GM03348 (cell line): ENCODE measurements around the gene C3.
"Not testable (repeated sequence)": the region's sequence is repeated elsewhere in the genome, so short reads cannot be mapped to it uniquely, and the experiment has no call there.

Experiments used
- DNase-seq: peaks from one replicate; pipeline ENCODE4 v3.0.0; 2012; ENCODE audit warnings: low spot score

C3 gene

DNA sequence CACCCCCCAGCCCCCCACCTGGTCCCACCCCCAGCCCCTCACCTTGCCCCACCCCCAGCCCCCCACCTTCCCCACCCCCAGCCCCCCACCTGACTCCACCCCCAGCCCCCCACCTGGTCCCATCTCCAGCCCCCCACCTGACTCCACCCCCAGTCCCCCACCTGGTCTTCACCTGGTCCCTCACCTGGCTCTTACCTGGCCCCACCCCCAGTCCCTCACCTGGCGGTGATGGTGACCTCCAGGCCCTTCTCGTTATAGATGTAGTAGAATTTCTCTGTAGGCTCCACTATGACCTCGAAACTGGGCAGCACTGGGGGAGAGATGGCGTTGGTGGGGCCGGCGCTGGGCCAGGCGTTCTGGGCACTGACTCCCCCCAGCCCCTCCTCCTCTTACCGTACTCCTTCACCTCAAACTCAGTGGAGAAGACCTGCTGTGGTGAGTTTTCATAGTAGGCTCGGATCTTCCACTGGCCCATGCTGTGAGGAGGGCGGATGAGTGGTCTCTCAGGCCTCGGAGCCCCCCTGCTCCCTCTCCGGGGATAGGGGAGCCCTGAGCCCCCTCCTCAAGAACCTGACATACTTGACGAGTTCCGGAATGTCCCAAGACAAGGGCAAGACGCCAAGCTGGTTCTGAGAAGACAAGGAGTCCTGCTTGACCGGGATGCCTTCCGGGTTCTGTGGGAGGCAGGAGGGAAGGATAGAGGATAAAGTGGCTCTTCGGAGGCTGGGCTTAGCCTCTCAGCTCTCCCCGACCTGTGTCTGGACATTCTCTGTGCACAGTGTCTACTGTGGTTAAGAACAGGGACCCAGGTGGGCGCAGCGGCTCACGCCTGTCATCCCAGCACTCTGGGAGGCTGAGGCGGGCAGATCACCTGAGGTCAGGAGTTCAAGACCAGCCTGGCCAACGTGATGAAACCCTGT, 6.4 kb downstream of the C3 start:
- DNase-seq: no peak

DNA sequence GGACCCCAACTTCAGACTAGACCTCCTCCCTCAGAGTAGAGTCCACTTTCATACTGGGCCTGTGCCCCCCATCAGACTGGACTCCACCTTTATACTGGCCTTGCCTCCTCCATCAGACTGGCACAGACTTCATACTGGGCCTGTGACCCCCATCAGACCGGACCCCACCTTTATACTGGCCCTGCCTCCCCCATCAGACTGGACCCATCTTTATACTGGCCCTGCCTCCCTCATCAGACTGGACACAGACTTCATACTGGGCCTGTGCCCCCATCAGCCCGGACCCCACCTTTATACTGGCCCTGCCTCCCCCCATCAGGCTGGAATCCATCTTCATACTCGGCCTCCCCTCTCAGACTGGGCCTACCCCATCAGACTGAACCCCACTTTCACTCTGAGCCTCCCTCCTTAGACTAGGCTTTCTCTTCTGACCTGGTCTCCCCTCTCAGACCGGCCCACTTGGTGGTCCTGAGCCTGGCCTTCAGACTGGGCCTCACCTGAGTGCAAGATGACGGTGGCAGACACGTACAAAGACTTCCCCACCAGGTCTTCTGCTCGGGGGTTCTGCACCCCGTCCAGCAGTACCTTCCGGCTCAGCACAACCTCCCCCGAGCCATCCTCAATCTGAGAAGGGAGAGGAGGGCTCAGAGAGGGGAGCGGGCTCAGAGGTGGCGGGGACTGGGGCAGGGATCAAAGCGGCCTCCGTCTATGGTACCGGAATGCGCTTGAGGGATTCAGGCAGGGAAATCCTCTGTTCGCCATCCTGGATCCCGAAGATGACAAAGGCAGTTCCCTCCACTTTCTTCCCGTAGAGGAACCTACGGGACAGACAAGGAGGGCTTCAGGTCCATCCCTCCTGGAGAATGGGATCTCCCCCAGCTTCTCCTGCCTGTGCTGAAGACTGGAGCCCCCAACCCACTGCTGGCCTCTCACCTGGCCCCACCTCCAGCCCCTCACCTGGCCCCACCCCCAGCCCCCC, 7.5 kb downstream of the C3 start:
- no peak for DNase-seq

DNA sequence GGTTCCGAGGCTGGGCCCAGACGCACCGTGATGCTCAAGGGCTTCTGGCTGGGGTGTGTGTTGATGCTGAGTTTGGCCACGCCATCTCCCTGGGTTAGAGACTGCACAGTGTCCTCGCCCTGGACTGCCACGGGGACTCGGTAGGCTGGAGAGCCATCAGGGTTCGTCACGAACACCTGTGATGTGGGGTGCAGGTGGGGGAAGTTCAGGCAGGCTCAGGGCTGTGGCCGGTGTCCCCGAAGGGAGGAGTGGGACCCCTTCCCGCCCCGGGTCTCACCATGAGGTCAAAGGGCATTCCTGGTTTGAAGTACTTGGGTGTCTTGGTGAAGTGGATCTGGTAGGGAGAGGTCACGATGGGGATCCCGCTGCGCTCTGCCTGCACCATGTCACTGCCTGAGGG, 8.2 kb downstream of the C3 start:
- DNase-seq: no peak

DNA sequence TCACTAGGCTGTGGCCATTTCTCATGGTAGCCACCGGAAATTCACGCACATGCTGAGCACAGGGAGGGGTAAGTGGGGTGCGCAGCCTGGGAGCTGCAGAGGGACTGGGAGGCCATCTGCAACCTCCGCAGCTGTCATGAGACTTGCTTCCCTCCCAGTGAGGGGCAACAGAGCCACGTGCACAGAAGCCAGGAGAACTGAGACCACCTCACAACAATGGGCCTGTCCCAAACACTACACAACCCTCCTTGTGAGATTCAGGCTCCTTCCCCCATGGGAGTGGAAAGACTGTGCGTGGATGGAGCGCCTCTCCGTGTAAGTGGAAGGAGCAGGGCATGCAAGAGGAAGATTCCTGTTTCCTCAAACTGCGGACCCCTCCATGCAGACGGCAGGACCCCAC, 8.8 kb downstream of the C3 start:
- no peak for DNase-seq

DNA sequence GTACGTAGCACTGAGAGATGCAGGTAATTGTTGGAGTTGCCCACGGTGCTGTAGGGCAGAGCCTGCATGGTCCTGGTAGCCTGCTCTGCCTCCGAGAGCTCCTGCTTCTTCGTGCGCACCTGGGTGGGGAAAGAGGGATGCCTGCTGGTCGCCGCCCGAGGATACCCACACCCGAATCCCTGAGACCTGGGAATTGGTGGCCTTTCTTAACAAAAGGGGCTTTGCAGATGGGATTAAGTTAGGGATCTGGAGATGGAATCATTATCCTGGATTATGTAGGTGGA, 9.4 kb downstream of the C3 start:
- DNase-seq: no peak

DNA sequence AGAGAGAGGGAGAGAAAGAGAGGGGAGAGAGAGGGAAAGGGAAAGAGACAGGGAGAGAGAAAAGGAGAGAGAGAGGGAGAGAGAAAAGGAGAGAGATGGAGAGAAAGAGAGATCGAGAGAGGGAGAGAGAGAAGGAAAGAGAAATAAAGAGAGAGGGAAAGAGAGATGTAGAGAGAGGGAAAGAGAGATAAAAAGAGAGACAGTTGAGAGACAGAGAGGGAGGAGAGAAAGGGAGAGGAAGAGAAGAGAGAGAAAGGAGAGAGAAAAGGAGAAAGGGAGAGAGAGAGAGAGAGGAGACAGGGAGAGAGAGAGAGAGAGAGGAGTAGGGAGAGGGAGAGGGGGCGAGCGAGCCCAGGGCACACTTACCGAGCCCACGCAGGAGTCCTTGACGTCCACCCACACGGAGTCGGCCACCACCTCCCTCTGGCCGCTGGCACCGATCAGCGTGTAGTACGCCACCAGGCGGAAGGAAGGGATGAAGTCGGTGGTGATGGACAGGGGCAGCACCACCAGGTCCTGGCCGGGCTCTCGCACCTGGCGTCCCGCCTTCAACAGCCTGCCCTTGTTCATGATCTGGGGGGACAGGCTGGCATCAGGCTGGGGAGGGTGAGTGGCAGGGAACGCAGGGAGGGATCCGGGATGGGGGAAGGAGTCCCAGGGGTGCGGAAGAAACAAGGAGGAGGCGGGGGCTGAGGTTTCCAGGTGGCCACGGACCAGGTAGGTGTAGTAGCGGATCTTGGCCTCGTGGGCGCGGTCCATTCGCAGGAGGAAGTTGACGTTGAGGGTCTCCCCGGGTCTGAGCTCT, 10.0 kb downstream of the C3 start:
- no peak for DNase-seq

DNA sequence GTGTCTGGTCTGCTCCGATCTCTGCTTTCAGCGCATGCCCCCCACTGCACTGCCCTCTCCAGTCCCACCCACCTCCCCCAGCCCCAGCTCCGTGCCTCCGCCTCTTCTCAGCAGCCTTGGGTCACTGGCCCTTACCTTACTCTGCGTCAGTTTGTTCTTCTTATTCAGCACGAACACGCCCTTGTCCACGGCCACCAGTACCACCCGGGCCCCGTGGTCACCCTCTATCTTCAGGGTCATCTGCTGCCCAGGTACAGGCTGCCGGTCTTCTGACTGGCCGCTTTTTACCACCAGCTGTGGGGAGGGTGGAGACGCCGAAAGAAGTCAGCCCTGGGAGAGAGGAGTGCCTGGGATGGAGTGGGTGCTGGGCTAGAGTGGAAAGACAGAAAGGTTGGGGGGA, 10.9 kb downstream of the C3 start:
- no peak for DNase-seq

DNA sequence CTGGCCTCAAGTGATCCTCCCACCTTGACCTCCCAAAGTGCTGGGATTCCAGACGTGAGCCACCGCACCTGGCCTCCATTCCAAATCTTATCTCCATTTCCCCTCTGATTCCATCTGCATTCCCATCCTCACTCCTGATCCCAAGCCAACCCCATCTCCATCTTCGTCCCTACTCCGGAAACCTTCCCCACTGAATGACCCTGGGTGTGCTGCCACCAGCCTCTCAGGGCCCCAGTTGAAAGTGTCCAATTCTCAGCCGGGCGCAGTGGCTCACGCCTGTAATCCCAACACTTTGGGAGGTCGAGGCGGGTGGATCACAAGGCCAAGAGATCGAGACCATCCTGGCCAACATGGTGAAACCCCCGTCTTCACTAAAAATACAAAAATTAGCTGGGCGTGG, 11.5 kb downstream of the C3 start:
- not testable (repeated sequence) for DNase-seq

DNA sequence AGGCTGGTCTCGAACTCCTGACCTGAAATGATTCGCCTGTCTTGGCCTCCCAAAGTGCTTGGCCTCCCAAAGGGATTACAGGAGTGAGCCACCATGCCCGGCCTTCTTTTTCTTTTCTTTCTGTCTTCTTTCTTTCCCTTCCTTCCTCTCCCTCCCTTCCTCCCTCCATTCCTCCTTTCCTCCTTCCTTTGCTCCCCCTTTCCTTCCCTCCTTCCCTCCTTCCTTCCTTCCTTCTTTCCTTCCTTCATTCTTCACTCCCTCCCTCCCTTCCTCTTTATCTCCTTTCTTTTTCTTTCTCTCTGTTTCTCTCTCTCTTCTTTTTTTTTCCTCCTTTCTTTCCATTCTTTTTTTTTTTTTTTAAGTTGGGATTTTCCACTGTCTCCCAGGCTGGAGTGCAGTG, 12.1 kb downstream of the C3 start:
- DNase-seq: no peak

DNA sequence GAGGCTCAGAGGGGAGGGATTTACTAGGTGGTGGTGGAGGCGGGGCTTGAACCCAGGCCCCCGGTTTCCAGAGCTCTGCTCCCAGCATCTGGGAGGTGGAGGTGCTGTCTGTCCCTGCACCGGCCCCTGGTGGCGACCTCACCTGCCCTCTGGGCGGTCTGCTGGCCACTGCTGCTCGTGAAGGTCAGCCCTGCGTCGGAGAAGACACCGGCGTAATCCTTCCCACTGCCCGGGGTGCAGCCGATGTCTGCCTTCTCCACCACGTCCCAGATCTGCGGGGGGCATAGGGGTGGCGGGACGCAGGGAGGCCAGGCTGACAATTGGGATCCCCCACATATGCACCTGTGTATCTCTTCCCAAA, 12.8 kb downstream of the C3 start:
- no peak for DNase-seq

DNA sequence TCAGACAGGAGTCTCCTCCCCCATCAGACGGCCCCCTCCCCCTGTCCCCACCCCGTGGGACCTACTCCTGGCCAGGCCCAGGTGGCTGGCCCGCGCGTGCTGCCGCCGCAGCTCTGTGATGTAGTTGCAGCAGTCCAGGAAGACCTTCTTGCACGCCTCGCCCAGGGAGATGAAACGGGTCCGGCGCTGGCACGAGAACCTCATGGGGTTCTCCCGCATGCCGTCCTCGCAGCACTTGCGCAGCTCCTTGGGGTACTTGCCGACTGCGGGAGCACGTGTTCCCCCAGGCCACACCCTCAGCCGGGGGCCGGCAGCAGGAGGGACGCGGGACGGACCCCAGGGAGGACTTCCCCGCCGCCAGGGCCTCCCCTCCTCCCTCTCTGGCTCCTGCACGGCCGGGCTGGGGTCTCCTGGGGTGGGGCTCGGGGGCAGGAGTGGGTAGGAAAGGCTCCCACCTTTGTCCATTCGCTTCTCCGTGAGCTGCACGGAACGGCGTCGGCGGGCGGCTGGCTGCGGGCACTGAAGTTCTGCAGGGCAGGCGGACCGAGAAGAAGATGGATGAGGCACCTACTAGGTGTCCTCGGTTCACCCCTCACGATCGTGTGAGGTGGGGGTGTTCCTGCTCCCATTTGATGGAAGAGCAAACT, 13.3 kb downstream of the C3 start:
- no peak for DNase-seq

DNA sequence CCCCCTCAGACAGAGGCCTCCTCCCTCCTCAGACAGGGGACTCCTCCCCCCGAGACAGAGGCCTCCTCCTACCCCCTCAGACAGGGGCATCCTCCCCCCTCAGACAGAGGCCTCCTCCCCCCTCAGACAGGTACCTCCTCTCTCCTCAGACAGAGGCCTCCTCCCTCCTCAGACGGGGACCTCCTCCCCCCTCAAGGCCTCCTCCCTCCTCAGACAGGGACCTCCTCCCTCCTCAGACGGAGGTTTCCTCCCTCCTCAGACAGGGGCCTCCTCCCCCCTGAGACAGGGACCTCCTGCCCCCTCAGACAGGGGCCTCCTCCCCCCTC, 13.9 kb downstream of the C3 start:
- no peak for DNase-seq

DNA sequence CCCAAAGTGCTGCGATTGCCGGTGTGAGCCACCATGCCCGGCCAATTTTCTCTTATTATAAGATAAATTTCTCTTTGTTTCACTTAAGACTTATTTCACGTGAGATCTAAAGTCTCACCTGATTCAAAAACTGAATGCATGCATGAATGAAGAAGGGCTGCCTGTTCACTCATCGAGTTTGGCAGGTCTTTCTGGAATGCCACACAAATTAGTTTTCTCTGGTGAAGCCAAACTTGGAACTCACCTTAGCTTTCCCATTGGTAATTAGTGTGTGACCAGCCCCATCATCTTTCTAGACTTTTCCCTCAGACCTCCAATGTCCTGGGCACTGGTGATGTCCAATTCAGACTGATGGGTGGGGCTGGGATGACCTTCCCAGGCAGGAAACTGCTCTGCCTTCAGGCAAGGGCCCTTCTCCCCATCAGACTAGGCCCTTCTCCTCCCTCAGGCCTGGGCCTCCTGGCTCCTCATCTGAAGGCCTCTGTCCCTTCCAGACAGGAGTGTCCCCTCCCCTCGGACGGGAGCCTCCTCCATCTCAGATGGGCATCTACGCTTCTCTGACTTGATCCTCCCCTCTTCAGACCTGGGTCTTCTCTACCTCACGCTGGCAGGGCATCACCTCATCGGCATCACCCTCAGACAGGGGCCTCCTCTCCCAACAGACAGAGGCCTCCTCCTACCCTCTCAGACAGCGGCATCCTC, 14.4 kb downstream of the C3 start:
- no peak for DNase-seq

DNA sequence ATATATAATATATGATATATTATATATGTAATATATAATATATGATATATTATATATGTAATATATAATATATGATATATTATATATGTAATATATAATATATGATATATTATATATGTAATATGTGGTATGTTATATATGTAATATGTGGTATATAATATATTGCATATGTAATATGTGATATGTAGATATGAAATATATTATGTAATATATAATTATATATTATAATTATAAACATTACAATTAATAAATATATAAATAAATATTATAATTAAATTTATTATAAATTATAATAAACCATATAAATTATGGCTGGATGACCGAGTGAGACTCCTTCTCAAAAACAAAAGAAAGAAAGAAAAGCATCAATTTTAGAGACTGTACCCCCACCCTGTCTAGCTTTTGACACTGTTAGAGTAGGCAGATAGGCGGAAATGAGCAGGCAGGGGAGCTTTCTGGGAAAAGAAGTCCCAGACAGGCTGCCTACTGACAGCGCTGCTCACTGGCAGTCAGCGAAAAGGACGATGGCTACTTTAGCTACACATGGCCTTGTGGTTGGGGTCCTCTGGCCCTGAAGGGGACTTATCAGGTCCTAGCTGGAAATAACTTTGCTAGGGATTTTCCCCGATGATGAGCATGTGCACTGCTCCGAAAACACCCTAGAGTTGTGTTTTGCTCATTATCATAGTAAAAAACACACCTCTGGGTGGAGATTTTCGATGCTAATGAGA, 19.7 kb downstream of the C3 start:
- no peak for DNase-seq

DNA sequence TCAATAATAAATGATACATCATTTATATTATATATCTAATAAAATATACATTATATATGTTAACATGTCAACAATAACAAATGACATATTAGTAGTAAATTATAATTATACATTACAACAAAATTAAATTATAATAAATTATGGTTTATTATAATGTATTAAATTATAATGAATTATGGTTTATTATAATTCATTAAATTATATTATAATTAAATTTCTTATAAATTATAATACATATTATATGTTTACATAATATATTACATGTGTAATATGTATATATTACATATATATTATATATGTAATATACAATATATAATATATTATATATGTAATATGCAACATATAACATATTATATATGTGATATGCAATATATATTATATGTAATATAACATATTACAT, 20.5 kb downstream of the C3 start:
- DNase-seq: no peak

DNA sequence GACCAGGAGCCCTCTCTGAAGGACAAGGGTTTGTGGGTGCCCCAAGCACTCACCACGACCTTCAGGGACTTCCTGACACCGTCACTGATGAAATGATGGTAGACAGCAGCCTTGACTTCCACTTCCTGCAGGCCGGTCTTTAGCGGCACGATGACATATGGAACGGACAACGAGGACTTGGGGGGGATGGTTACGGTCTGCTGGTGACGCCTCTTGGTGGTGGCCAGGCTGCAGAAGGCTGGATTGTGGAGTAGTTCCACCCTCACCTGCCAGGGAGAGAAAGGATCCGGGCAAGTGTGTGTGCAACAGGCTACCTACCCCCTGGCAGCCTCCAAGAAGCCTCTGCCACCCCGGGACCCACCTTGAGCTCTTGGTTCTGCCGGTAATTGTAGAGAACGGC, 23.2 kb downstream of the C3 start:
- DNase-seq: no peak

DNA sequence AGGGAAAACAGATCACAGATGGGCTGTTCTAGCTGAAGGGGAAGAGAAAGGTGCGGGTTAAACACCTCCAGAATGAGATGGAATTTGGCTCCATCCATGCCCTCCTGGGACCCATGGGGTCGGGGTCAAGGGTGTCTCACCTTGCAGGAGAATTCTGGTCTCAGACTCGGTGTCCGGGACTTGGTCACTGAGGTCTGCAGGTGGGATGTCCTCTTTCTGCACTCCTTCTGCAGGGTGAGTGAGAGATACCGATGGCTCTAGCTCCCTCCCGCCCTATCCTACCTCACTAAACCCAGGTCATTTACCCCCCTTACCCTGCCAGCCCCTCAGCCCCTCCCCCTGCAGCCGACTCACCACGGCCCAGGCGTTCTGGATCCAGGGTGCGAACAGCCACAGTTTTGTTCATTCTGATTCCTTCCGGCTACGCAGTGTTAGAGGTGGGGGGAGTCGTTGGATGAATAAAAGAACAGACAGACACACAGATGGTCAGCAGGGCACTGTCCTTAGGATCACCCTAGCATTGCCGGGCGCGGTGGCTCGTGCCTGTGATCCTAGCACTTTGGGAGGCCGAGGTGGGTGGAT, 24.1 kb downstream of the C3 start:
- no peak for DNase-seq

DNA sequence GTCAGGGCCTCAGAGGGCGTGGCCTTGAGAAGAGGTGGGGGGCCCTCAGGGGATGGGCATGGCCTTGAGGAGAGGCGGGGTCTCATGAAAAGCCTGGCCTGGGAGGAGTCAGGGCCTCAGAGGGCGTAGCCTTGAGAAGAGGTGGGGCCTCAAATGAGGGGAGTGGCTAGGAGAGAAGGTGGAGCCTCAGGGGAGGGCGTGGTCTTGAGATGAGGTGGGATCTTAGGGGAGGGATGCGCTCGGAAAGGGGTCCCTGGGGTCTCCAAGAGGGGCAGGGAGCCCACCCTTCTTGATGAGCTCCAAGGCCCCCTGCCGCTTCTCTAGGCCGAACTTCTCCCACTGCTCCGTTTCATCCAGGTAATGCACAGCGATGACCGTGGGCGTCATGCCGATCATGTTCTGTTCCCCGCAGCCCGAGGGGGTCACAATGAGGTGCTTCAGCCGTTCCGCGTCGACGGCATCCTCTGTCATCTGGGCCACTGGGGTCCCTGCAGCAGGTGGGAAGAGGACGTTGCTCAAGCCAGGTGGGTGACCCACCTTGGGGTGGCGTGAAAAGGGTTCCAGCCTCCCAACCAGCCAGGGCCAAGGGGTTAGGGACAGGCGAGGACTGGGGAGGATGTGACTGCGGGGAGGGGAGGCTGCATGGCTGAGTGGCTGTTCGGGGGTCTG, 26.2 kb downstream of the C3 start:
- no peak for DNase-seq

DNA sequence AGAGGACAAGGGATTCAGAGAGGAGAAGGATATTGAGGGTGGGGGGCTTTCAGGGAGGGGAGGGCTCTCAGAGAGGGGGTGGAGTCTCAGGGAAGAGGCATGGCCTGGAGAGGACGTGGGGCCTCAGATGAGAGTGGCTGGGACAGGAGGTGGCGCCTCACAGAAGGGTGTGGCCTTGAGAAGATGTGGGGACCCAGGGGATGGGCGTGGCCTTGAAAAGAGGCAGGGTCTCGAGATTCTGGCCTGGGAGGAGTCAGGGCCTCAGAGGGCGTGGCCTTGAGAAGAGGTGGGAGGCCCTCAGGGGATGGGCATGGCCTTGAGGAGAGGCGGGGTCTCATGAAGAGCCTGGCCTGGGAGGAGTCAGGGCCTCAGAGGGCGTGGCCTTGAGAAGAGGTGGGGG, 26.8 kb downstream of the C3 start:
- DNase-seq: no peak

DNA sequence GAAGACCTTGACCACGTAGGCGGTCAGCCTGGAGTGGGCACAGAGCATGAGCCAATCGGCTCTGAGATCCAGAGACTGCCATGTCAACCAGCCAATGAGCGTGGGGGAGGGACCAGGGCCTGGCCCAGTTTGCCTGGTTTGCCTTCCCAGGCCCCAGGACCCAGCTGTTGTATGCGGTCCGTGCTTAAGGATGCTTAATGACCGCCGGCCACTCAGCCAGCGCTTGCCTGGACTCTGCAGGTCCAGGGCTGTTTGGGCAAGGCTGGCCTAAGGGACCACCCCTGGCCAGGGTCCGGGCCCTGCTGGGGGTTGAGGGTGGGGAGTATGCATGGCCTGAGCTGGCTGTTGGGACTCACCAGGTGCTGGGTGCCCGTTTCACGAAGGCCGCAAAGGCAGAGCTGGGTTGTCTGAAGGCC, 27.4 kb downstream of the C3 start:
- DNase-seq: no peak
